NCI-H2081 (cell line): ENCODE data around the gene TPM2.

Experiments used
- DNase-seq, 2 experiments: peaks; one replicate each; lab custom pipeline; 2025; lab: John Stamatoyannopoulos, UW

TPM2 gene

DNA sequence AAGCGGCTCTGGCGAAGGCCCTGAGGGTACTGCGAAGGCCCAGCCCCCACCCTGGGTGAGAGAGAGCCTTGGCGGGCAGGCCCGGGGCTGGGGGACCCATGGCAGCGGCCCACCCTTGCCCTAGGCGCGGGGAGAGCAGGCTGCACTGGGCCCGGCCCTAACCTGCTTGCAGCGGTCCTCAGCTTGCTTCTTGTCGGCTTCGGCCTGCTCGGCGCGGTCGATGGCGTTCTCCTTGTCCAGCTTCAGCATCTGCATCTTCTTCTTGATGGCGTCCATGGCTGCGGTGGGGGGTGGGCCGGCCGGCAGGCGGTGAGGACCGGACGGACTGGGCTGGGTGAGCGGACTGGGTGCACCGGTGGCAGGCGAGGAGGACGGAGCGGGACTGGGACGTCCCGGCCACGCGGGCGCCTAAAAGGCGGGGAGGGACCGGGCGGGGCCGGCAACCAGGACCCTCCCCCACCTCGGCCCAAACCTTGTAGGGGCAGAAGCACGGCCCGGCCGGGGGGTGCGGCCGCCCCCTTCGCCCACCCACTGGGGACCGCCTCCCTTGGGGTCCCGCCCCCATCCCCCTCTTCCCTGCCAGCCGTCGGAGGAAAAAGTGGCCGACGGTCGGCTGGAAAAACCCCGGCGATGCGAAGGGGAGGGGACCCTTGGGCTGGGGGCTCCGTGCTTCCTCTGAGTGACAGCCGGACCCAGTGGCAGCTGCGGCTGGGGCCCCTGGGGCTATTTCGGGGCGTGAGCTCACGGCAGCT lies at the start of gene TPM2:
TPM2 (minus strand) TSS at position 384 of the 752 bp plus-strand sequence; CDS start at position 276, 108 bp downstream.
- no peak for DNase-seq

DNA sequence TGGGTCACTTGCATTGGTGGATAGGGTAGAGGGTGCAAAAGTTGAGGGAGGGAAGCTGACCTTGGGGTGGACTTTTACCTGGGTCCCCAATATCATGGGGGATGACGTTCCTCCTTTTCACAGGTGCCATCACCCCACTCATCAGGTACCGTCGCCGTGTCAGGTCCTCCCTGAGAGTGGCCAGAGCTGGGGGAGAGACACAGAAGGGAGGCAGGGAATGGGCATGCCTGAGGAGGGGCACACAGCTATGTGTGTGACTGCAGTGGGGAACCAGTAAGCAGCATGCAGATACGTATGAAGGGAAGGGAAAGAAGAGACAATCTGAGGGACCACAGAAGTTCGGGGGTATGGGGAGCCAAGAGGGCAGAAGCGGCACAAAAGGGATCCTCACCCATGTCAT lies 49.2 kb upstream of the TPM2 start:
- no peak for DNase-seq

DNA sequence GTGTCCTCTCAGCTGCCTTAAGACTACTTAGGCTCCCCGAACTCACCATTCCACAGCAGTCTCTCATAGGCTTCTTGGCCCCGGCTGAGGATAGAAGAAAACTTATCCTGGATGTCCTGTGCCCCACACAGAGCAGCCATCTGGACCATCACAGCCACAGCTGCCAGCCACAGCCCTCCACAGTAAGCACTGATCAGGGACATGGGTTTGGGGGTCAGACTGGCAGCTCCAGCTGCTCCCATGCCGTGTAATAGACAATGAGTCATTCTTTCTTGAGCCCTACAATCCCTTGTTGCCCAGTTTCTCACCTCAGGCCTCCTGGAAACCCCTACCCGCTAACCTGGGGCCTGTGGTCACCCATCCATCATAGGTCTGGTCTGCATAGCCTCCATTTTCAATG lies 48.5 kb upstream of the TPM2 start:
- no peak for DNase-seq

DNA sequence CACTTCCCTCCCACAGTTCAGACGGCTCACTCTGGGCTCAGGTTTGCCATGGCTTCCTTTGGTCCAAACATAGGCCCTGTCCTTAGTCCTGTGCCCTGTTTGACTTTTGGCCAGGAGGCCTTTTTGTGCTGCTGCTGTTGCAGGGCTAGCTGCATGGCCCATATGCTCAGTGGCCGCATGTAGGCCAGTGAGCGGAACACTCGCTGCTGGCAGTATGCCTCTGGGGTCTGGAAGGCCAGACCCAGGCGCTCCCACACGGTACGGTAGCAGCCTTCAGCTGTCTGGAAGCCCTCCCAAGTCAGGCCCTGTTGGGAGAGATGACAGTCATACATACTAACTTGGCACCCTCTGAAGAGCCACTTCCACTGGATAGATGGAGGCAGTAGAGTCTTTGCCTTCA lies 47.4 kb upstream of the TPM2 start:
- DNase-seq, result no peak

DNA sequence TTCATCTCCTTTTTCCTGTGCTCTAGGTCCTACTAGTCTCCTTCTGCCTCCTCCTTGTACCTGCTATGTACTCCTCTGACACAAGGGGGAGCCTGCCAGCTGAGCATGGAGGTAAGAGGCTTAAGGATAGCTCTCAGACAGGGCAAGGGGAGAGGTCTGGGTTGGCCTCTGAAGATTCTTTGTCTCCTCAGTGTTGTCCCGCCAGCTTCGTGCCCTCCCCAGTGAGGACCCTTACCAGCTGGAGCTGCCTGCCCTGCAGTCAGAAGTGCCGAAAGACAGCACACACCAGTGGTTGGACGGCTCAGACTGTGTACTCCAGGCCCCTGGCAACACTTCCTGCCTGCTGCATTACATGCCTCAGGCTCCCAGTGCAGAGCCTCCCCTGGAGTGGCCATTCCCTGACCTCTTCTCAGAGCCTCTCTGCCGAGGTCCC lies 46.5 kb upstream of the TPM2 start:
- DNase-seq, result peak; percentile 71 to 74

DNA sequence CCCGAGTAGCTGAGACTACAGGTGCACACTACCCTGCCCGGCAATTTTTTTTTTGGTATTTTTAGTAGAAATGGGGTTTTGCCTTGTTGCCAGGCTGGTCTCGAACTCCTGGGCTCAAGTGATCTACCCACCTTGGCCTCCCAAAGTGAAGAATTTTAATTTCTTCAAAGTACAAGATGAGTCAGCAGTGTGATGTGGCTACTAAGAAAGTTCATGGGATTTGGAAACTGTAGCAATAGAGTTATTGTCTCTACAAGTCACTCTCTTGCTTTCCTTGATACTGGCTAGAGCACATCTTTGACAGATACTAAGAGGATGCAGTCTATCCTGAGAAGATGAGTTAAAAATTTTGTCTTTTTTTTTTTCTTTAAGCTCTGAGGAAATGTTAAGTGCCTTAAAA lies 44.4 kb upstream of the TPM2 start:
- DNase-seq, result no peak

DNA sequence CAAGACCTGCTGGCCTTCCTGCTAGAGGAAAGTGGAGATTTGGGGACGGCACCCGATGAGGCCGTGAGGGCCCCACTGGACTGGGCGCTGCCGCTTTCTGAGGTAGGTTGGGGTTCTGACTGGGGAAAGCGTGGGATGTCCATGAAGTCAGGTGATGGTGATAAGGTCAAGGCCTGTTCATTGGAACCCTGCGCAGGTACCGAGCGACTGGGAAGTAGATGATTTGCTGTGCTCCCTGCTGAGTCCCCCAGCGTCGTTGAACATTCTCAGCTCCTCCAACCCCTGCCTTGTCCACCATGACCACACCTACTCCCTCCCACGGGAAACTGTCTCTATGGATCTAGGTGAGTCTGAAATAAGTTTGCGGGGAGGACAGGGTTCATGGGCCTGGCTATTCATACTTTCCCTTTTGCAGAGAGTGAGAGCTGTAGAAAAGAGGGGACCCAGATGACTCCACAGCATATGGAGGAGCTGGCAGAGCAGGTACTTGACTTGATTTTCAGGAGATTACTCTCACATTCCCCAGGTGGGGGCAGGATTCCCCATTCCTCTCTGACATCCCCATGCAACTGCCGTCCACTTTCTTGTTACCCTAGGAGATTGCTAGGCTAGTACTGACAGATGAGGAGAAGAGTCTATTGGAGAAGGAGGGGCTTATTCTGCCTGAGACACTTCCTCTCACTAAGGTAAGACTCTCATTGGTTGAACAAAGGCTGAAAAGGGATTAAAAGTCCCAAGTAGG lies 43.2 kb upstream of the TPM2 start:
- DNase-seq, result peak in 1 of 2 experiments; percentile 67

DNA sequence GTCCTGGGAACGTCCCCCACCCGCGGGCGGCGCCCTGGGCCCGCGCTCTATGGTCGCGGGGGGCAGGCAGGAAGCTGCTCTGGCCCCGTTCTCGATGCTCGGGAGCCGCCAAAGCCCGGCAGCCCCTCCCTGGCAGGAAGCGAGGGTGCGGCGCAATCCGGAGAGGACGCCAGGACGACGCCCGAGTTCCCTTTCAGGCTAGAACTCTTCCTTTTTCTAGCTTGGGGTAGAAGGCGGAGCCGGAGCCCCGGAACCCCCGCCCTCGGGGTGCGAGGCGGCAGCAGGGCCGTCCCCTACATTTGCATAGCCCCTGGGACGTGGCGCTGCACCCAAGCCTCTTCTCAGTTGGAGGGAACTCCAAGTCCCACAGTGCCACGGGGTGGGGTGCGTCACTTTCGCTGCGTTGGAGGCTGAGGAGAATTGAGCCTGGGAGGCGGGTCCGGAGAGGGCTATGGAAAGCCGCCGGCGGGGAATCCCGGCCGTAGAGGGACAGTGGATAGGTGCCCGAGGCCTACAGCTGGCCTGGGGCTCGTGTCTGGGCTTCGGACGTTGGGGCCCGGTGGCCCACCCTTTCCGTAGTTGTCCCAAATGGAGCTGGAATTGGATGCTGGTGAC lies 42.6 kb upstream of the TPM2 start, which contains the start of the genes CREB3 and TLN1:
CREB3 (plus strand) TSS at position 482 of the 615 bp plus-strand sequence; CDS start at position 589, 107 bp downstream.
TLN1 (minus strand) TSS at position 11 of the 615 bp plus-strand sequence. CDS start 6,501 bp downstream, outside the sequence.
- peak; percentile 99 for DNase-seq

DNA sequence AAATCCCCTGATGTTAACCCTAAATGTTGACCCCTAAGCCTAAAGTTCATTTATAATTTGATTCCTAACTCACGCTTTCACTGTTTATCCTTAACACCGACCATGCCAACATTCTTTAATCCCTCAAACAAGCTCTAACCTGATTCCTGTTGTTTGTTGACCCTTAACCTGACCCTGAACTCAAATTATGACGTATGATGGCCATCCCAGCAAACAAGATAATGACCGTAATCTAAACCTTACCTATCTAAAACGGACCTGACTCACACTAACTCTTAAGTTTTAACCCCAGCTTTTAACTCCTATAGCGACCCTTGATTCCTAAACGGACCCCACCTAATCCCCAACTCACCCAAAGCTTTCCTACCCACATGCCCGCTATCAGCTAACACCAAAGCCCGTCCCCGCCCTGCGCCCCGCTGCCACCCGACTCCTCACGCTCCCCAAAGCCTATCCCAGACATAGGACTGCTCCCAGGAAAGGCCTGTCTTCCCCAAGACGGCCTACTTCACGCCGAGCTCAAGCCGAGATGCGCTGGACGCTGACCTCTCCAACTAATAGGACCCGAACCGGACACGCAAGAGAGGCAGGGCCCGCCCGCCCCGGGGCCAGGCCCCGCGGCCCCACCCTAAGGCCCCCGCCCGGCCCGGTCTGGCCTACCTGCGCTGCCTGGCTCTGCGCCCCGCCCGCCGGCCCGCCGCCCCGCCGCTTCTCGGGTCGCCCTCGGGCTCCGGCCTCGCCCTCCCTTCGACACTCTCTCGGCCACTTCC lies 41.9 kb upstream of the TPM2 start:
- DNase-seq, result peak; percentile 8 to 46

DNA sequence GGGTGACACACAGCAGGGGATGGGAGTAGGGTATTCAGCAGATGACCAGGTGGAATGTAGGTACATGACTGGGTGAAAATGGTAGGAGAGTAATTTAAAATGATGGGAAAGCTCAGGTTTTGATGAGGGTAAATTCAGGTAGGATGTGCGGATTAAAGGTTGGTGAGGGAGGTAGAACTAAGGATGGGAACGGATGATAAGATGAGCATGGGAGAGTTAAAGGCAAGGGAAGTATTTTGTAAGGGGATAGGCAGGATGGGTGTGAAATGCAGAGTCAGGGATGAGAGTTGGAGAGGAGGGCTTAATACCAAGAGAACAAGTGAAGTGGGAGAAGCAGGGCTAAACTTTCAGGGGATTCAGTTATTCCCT lies 40.7 kb upstream of the TPM2 start:
- no peak for DNase-seq

DNA sequence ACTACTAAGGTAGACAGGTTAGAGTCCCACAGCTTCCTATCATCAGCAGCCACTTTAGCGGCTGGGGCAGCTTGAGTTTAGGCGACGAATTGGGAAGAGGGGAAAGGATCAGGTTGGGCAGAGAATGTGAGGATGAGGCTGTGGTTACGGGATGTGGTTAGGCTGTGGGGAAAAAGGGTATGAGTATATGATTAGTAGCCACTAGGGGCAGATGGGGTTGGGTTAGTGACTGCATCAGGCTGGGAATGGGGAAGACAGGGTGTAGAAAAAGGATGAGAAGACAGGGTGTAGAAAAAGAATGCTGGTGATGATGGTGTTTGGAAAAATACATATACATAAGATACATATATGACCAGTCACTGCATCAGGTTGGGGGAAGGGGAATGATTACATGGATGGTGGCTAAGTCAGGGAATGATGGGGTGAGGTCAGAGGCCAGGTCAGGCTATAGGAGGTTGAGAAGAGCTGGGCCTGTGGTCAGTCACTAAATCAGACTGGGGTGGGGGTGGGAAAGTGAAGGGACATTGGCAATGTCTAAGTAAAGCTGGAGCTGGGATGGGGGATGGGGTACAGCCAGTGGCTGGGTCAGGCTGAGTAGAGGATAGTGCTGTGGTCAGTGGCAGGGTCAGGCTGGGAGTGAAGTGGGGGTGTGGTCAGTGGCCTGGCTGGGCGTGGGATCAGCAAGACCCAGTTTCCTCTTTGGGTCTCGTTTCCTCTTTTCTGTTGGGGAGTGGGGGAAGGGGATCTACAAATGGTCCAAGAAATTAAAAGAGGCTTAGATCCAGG lies 40.2 kb upstream of the TPM2 start:
- peak; percentile 24 to 39 for DNase-seq

DNA sequence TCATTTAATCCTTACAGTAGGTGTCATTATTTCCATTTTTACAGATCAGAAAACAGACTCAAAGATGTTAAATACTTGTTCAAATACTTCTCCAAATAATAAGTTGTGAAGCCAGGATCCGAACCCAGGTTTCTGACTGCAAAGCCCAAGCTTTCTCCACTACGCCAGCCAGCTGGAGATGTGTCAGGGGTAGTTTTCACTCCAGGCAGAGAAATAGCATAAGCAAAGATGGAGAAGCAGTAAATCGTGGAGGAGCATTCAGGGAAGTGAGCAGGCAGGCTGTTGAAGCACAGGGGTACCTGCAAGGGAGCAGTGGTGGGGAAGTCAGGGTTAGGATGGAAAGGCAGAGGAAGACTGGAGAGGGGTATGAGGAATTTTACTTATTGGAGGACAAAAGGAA lies 39.4 kb upstream of the TPM2 start:
- no peak for DNase-seq

DNA sequence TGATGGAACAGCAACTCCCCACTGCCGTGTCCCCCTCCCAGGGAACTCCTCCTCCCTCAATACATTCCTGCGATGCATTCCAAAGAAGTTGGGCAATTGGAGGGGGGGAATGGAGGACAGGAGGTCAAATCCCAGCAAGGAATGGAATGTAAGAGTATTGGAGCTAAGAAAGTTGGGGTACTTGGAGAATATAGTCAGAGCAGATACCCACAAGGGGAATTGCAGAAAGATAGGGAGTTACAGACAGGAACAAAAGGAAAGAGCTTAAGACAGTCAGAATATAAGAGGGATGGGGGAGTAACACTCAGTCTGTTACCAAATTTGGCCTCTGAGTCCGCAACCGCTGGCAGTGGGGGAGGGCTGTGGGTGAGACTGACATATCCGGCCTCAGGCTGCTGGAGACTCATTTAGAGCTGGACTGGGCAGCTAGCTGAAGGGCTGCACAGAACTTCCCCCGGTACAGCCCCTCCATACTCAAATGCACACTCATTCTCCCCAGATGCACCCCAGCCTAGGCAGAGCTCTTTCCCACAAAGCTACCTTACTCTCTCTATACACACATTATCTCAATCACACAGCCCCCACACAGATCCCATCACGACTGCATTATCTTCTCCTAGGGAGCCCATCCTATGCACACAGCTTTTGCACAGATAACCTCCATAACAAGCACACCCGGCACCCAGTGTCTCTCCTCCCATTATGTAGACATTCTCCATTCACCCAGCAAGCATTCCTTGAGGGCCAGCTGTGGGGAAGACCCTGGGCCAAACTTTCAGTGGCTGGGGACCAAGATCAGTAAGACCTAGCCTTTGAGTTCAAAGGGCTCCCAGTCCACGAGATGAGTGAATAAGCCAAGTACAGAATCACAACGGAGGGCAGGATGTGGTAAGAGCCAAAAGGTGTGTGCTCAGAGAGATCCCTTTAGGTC lies 38.6 kb upstream of the TPM2 start:
- DNase-seq, result no peak

DNA sequence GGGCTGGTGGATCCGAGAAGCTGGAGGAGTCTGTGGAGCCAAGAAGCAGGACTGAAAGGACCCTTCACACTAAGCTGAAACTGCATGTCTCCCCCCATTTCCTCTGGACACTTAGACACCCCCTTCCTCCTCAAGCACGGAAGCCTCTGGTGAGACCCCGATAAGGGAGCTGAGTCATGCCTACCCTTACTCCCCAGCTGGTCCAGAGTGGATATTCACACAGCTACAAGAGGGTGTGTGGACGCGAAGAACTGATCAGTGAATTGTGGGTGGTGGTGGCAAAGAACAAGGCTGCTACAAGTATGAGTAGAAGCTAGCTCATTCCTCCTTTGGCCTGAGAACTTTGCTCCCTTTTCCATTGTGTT lies 37.9 kb upstream of the TPM2 start:
- DNase-seq, result no peak

DNA sequence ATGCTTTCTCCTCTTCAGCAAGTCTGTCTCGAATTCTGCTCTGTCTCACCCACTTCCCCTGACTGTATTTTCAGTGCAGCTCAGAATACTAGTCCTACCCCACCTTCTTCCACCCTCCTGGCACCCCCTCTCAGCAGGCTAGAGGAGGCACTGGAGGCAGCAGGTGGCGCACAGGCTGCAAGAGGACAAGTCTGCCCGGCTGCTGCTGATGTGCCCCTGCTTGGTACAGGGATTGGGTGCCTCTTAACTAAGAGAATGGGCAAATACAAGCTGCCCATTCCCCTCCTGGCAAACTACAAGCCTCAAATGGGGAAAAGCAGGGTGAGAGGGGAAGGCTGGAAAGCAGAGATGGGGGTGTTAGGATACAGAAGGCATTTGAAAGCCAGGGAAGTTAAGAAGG lies 37.2 kb upstream of the TPM2 start:
- DNase-seq, result peak in 1 of 2 experiments; percentile 26

DNA sequence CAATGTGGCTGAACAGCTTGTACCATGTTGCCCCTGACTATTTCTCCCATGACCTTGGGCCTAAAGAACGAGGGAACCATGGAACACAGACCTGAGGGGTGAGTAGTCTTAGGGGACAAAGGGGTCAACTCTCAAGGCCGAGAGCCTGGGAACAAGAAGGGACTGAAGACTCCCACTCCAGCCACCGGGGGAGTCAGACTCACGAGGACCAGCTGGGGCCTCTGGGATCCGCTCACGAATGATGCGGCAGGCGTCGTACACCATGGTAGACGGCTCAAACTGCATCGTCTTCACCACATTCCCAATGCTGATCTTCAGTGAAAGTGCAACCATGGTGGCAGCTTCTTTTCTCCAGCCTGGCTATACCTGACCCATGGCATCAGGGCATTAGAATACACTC lies 35.6 kb upstream of the TPM2 start:
- no peak for DNase-seq

DNA sequence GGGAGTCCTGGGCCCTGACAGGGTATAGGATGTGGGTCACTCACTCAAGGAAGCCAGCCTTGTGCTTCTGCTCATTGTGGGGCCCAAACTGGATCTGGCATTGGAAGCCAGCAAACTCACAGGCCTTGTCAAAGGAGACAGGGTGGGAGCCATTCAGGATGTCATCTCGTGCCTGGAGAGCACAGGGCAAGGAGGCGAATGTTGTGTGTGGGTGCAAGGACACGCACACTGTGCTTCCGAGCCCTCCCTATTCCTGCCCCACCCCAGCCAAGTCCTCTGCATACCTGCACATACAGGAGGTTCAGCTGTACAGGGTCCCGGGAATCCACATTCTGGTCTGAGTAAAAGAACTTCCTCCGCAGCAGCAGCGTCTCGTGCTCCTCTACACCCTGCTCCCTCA lies 34.2 kb upstream of the TPM2 start:
- DNase-seq, result no peak

DNA sequence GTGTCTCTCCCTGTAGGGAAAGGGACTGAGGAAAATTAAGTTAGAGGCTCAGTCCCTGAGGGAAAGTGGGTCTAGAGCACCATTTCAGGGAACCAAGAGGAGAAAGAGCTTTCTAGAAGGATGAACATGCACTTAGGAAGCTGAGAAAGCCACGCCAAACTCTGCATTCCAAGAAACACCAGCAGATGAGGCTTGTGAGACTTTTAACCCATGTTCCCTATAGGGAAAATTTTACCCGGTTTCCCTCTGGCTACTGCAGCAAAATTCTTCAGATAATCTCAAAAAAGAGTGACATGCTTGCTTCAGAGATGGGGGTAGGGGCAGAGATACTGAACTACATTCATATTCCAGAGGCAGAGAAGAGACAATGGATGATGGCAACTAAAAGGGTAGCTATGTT lies 33.7 kb upstream of the TPM2 start:
- no peak for DNase-seq

DNA sequence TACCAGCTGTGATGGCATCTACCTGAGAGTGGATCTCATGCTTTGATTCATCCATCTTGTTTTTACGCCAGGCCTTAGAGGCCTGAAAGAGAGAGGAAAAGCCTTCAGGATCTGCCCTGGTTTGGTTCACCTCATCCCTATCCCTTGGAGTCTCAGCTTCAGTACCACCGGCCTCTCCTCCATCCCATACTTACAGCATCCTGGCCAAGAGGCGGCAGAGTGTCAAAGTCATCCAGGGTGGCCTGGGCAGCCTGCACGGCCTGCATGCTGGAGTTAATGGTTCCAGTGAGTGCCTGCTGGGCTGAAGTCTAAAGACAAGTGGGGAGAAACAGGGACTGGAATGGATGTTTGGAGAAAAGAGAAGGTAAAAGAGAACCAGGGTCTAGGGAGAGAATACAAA lies 29.8 kb upstream of the TPM2 start:
- DNase-seq, result no peak
